Peyer's patch (tissue), 4 donors: ENCODE data around the gene GAP43.

Experiments
- POLR2A ChIP-seq, 2 donors: fragments of 450-650 bp; IDR thresholded peaks; one replicate each; pipeline ENCODE4 v1.5.1; 2017; ENCODE audit warnings: antibody characterized with exemption in 2 of 2, mild to moderate bottlenecking in 2 of 2, moderate library complexity in 2 of 2
- TF ChIP-seq, protein P1 (sequence below), 6 experiments: fragments of 450-650 bp in 4 of 6; fragments of 200-600 bp in 2 of 6; sonication (generic) in 1 of 6; IDR thresholded peaks; one replicate each; pipeline ENCODE4 v1.5.1; 2017 to 2019; ENCODE audit warnings: antibody characterized with exemption in 6 of 6, mild to moderate bottlenecking in 3 of 6, moderate library complexity in 1 of 6

DNA sequence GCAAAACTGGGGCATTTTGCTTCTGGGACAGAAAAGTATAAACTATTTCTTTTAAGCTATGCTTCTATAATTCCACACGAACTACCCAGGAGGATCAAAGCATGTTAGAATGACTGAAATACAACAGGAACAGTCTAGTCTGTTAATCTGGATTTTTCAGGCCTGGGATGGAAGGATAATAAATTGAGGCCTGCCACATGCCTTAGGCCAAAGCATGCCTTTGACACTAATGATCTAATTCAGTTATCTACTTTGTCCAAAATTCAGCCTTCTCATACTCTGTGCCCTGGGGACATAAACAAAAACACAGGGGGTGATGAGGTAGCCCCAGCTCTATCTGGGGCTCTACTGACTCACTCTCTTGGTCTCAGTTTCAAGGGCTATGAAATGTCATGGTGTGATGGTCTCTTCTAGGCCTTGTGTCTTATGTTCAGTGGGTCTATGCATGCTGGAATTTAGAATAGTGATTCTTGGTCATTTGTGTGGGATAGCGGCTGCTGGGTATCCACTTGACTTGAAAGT lies 32.5 kb downstream of the GAP43 start:
- TF ChIP-seq, protein P1, sequence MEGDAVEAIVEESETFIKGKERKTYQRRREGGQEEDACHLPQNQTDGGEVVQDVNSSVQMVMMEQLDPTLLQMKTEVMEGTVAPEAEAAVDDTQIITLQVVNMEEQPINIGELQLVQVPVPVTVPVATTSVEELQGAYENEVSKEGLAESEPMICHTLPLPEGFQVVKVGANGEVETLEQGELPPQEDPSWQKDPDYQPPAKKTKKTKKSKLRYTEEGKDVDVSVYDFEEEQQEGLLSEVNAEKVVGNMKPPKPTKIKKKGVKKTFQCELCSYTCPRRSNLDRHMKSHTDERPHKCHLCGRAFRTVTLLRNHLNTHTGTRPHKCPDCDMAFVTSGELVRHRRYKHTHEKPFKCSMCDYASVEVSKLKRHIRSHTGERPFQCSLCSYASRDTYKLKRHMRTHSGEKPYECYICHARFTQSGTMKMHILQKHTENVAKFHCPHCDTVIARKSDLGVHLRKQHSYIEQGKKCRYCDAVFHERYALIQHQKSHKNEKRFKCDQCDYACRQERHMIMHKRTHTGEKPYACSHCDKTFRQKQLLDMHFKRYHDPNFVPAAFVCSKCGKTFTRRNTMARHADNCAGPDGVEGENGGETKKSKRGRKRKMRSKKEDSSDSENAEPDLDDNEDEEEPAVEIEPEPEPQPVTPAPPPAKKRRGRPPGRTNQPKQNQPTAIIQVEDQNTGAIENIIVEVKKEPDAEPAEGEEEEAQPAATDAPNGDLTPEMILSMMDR (IDR thresholded peaks at IDR 0.05), result no peak
- TF ChIP-seq POLR2A (IDR thresholded peaks at IDR 0.05), result no peak
